ENCODE data around the gene ACSS2. TPM values are rescaled to one million over a fixed set of nuclear protein-coding genes. Genes with fewer than 3 reads are reported as not detected.
A peak's percentile ranks its signal among the peaks of the same experiment; 100 is the strongest.

ACSS2 gene
- total and polyA plus RNA-seq, 2 of the 8 experiments (the other 6 are each of a cell fraction or from before 2014, with no cell fraction given): 17.7 to 24.2 TPM

GRCh38 chr20:34862724-34863123 lies 13.7 kb upstream of the ACSS2 start:
- Histone ChIP-seq H3K18ac (ENCODE audit: extremely low read depth, low read length) (no peak overlapping the region), H2BK12ac (ENCODE audit: low read depth, low read length) (0 out of 2 replicates have a peak overlapping the region, but pooled peaks have one; percentile 35), H4K91ac (replicated peaks; ENCODE audit: insufficient read length, low read length) (no peak overlapping the region), H3K27me3 (replicated peaks in 1 of 4; ENCODE audit: control insufficient read depth in 3 of 4, extremely low read depth in 1 of 4, insufficient read depth in 3 of 4, low read length in 3 of 4) (no peaks in the 10 kb centered on the region; a peak in 1 of 7 replicates), H2AFZ (ENCODE audit: low read length) (no peak overlapping the region), H3K79me1 (ENCODE audit: low read depth, low read length) (no peaks in the 10 kb centered on the region), H4K20me1 (replicated peaks in 1 of 2; ENCODE audit: control insufficient read depth in 1 of 2, insufficient read depth in 2 of 2, low read length in 2 of 2) (no peaks in the 10 kb centered on the region), H3K36me3 (ENCODE audit: control insufficient read depth in 2 of 4, insufficient read depth in 4 of 4, low read length in 3 of 4) (peaks cover 0 to 3% (median 2%) of the 10 kb centered on the region in 4 experiments; a peak in 6 of 8 replicates), H2BK5ac (ENCODE audit: low read depth, low read length) (no peak overlapping the region), H2AK5ac (ENCODE audit: low read depth, low read length) (0 out of 2 replicates have a peak overlapping the region, but pooled peaks have one; percentile 75), H3K4ac (replicated peaks; ENCODE audit: insufficient read length, low read depth, low read length) (no peak overlapping the region), H3K79me2 (ENCODE audit: control insufficient read depth in 1 of 2, insufficient read depth in 2 of 2, low read length in 2 of 2) (no peaks in the 10 kb centered on the region), H3K9ac (replicated peaks in 1 of 4; ENCODE audit: extremely low read depth in 1 of 4, low read depth in 3 of 4, low read length in 3 of 4) (no peak overlapping the region), H4K5ac (ENCODE audit: insufficient read length, low read depth, low read length) (no peak overlapping the region), H3K4me1 (replicated peaks in 1 of 4; ENCODE audit: control insufficient read depth in 3 of 4, insufficient read depth in 4 of 4, low read length in 3 of 4) (peaks cover 5 to 15% (median 7%) of the 10 kb centered on the region in 4 experiments; a peak in 6 of 7 replicates), H4K8ac (ENCODE audit: extremely low read depth, insufficient read depth, low read length) (no peak overlapping the region), H3K4me3 (ENCODE audit: extremely low read depth in 1 of 4, insufficient read depth in 2 of 4, low read depth in 3 of 4, low read length in 4 of 4) (peak overlapping the region in 2 of 4 experiments; percentile 49 to 54; a peak in 3 of 8 replicates), H3K56ac (replicated peaks; ENCODE audit: insufficient read length, low read depth, low read length) (no peak overlapping the region), H2BK120ac (replicated peaks; ENCODE audit: low read depth, low read length) (no peak overlapping the region), H3K23ac (ENCODE audit: insufficient read length) (no peak overlapping the region), H3K23me2 (ENCODE audit: low read depth, low read length) (peaks cover 2% of the 10 kb centered on the region; the same call in 1 of the 2 replicates), H3K9me3 (ENCODE audit: insufficient read depth in 2 of 2, low read depth in 1 of 2, low read length in 1 of 2) (no peaks in the 10 kb centered on the region), H2BK20ac (ENCODE audit: low read length) (no peak overlapping the region), H2BK15ac (ENCODE audit: low read length) (no peak overlapping the region), H3K4me2 (ENCODE audit: insufficient read depth in 1 of 2, low read depth in 2 of 2, low read length in 2 of 2) (peak overlapping the region; percentile 52 to 73), H3K27ac (ENCODE audit: low read depth, low read length) (no peak overlapping the region), H3K14ac (ENCODE audit: insufficient read length) (no peak overlapping the region)
- WGBS, 2 experiments (ENCODE audit: extremely low coverage in 1 of 2, insufficient coverage in 1 of 2, insufficient read length in 1 of 2, insufficient replicate concordance in 2 of 2, low coverage in 1 of 2, low lambda C conversion rate in 2 of 2, missing lambda C conversion rate in 1 of 2): 88% methylated on average over 12 of the region's 12 CpGs; no CpG with 5 or more reads in 1 of the 2 experiments
- DNase-seq (ENCODE audit: low read depth in 1 of 2, low spot score in 2 of 2) (no peak), FAIRE-seq (no peak)
- POLR2A ChIA-PET (ENCODE audit: partially characterized antibody): interaction anchor here (1.1 to 1.3 kb wide), 2 partner anchors 8 to 12 kb away, joined by 3 to 6 read pairs; no protein-coding TSS in a partner anchor
- TF ChIP-seq SIN3A (conservative IDR thresholded peaks at IDR 0.05 in 1 of 2, IDR thresholded peaks at IDR 0.05 in 1 of 2; ENCODE audit: low read depth in 1 of 2, low read length in 2 of 2) (no peak), TBP (IDR thresholded peaks at IDR 0.05; ENCODE audit: low read depth, low read length) (no peak), SAP30 (IDR thresholded peaks at IDR 0.05; ENCODE audit: insufficient read depth, insufficient replicate concordance, low read length) (no peak), CREB1 (IDR thresholded peaks at IDR 0.05) (no peak), EGR1 (IDR thresholded peaks at IDR 0.05; ENCODE audit: borderline replicate concordance, low read depth, low read length) (no peak), EZH2 (IDR thresholded peaks at IDR 0.05; ENCODE audit: low read depth, low read length, severe bottlenecking) (no peak), SP1 (IDR thresholded peaks at IDR 0.05; ENCODE audit: low read depth, low read length) (no peak), GTF2F1 (IDR thresholded peaks at IDR 0.05; ENCODE audit: borderline replicate concordance, low read depth, low read length) (no peak), RFX5 (IDR thresholded peaks at IDR 0.05; ENCODE audit: borderline replicate concordance, low read depth, low read length) (no peak), POLR2AphosphoS5 (IDR thresholded peaks at IDR 0.05; ENCODE audit: low read depth, low read length) (no peak), CEBPB (IDR thresholded peaks at IDR 0.05; ENCODE audit: low read depth, low read length) (no peak)
- TF ChIP-seq, protein P1, sequence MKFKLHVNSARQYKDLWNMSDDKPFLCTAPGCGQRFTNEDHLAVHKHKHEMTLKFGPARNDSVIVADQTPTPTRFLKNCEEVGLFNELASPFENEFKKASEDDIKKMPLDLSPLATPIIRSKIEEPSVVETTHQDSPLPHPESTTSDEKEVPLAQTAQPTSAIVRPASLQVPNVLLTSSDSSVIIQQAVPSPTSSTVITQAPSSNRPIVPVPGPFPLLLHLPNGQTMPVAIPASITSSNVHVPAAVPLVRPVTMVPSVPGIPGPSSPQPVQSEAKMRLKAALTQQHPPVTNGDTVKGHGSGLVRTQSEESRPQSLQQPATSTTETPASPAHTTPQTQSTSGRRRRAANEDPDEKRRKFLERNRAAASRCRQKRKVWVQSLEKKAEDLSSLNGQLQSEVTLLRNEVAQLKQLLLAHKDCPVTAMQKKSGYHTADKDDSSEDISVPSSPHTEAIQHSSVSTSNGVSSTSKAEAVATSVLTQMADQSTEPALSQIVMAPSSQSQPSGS (IDR thresholded peaks at IDR 0.05; ENCODE audit: low read length): no peak
- CTCF ChIA-PET (ENCODE audit: partially characterized antibody): interaction anchor here (2.7 kb wide), 1 partner anchor 10 kb away, joined by 8 read pairs; the partner anchor contains the start of gene GGT7
